Nephron (organoid): Measurements from ENCODE around the gene CHRM4.
"Not testable (repeated sequence)": the region's sequence is repeated elsewhere in the genome, so short reads cannot be mapped to it uniquely, and the experiment has no call there.

Experiments used
- H3K27ac Mint-ChIP-seq, 3 experiments: 2 replicates each; pipeline ENCODE4 v1.8.0; 2020; ENCODE audit warnings: mixed read lengths in 3 of 3, mild to moderate bottlenecking in 2 of 3, moderate library complexity in 1 of 3
- H3K27me3 Mint-ChIP-seq: 2 replicates; pipeline ENCODE4 v1.8.0; 2021; ENCODE audit warnings: low read depth, mild to moderate bottlenecking, moderate library complexity, mixed read lengths
- H3K36me3 Mint-ChIP-seq: 2 replicates; pipeline ENCODE4 v1.8.0; 2020; ENCODE audit warnings: low read depth, mixed read lengths
- H3K4me1 Mint-ChIP-seq: 2 replicates; pipeline ENCODE4 v1.8.0; 2020; ENCODE audit warnings: mixed read lengths
- H3K4me3 Mint-ChIP-seq, 3 experiments: 2 replicates each; pipeline ENCODE4 v1.8.0; 2020; ENCODE audit warnings: mild to moderate bottlenecking in 3 of 3, mixed read lengths in 3 of 3, moderate library complexity in 2 of 3
- H3K9me3 Mint-ChIP-seq: 2 replicates; pipeline ENCODE4 v1.8.0; 2020; ENCODE audit warnings: mixed read lengths
- CTCF ChIP-seq, 3 experiments: fragments of 200-600 bp; sonication (generic); IDR thresholded peaks; one replicate each; pipeline ENCODE4 v1.5.0; 2021; ENCODE audit warnings: antibody characterized with exemption in 3 of 3; ENCODE audit not compliant: unreplicated experiment in 3 of 3

Gene CHRM4

GRCh38 chr11:46375392-46376101, 16.0 kb downstream of the CHRM4 start:
- Mint-ChIP-seq H3K36me3 (peaks cover 14% of the 10 kb centered on the region), H3K27me3 (no peaks in the 10 kb centered on the region), H3K27ac (no peak overlapping the region), H3K4me3 (no peak overlapping the region), H3K4me1 (no peaks in the 10 kb centered on the region), H3K9me3 (no peaks in the 10 kb centered on the region)
- TF ChIP-seq CTCF (IDR thresholded peaks at IDR 0.05; ENCODE audit: unreplicated experiment in 3 of 3), result no peak

- no peaks in the 10 kb centered on the region for H3K27me3 Mint-ChIP-seq
- H3K27ac Mint-ChIP-seq, result no peak overlapping the region
- no peak for TF ChIP-seq CTCF (IDR thresholded peaks at IDR 0.05; ENCODE audit: unreplicated experiment in 3 of 3)
- peaks cover 7% of the 10 kb centered on the region for H3K4me1 Mint-ChIP-seq
- no peak overlapping the region for H3K4me3 Mint-ChIP-seq
- no peaks in the 10 kb centered on the region for H3K9me3 Mint-ChIP-seq
- H3K36me3 Mint-ChIP-seq, result peaks cover 18% of the 10 kb centered on the region
Measured at GRCh38 chr11:46374815-46375214, 16.8 kb downstream of the CHRM4 start.

GRCh38 chr11:46373787-46374740, 17.5 kb downstream of the CHRM4 start:
- no peak for TF ChIP-seq CTCF (IDR thresholded peaks at IDR 0.05; ENCODE audit: unreplicated experiment in 3 of 3)
- Mint-ChIP-seq H3K9me3 (no peaks in the 10 kb centered on the region), H3K27me3 (no peaks in the 10 kb centered on the region), H3K36me3 (peaks cover 21% of the 10 kb centered on the region), H3K4me1 (peaks cover 13% of the 10 kb centered on the region), H3K27ac (no peak overlapping the region), H3K4me3 (no peak overlapping the region)

GRCh38 chr11:46372501-46372900, 19.1 kb downstream of the CHRM4 start:
- not testable (repeated sequence) for H3K27me3 Mint-ChIP-seq, H3K4me3 Mint-ChIP-seq, H3K27ac Mint-ChIP-seq, H3K9me3 Mint-ChIP-seq
- Mint-ChIP-seq H3K36me3 (peaks cover 21% of the 10 kb centered on the region), H3K4me1 (peaks cover 20% of the 10 kb centered on the region)

GRCh38 chr11:46372086-46372485, 19.5 kb downstream of the CHRM4 start:
- Mint-ChIP-seq H3K9me3 (no peaks in the 10 kb centered on the region), H3K36me3 (peaks cover 17% of the 10 kb centered on the region), H3K27me3 (no peaks in the 10 kb centered on the region), H3K4me1 (peaks cover 24% of the 10 kb centered on the region), H3K4me3 (no peak overlapping the region), H3K27ac (no peak overlapping the region)
- TF ChIP-seq CTCF (IDR thresholded peaks at IDR 0.05; ENCODE audit: unreplicated experiment in 3 of 3), result no peak

GRCh38 chr11:46371262-46371661, 20.3 kb downstream of the CHRM4 start:
- not testable (repeated sequence) for H3K27me3 Mint-ChIP-seq, H3K9me3 Mint-ChIP-seq, H3K27ac Mint-ChIP-seq, H3K4me3 Mint-ChIP-seq
- Mint-ChIP-seq H3K36me3 (peaks cover 16% of the 10 kb centered on the region), H3K4me1 (peaks cover 25% of the 10 kb centered on the region)
